BE2C (cell line): ENCODE results near the gene YBEY. TPM values are rescaled to one million over a fixed set of nuclear protein-coding genes. Genes with fewer than 3 reads are reported as not detected.
"Not testable (repeated sequence)": the region's sequence is repeated elsewhere in the genome, so short reads cannot be mapped to it uniquely, and the experiment has no call there.

Source experiments
- DNase-seq: peaks from one replicate; pipeline ENCODE4 v3.0.0-alpha.2; 2020
- H3K27me3 ChIP-seq: fragments of 250-450 bp; sonication (Bioruptor Pico); 2 replicates; pipeline ENCODE4 v1.5.1; 2020; ENCODE audit warnings: mild to moderate bottlenecking
- H3K36me3 ChIP-seq: fragments of 250-450 bp; sonication (Bioruptor Pico); 2 replicates; pipeline ENCODE4 v1.5.1; 2020; ENCODE audit warnings: mild to moderate bottlenecking
- H3K4me1 ChIP-seq: fragments of 250-450 bp; sonication (Bioruptor Pico); 2 replicates; pipeline ENCODE4 v1.5.1; 2020
- H3K4me3 ChIP-seq: 2 replicates; pipeline ENCODE4 v1.5.1; 2011; ENCODE audit warnings: low read depth, low read length
- H3K9me3 ChIP-seq: fragments of 250-450 bp; sonication (Bioruptor Pico); 2 replicates; pipeline ENCODE4 v1.5.1; 2020
- polyA plus RNA-seq: library from polyadenylated mRNA; unstranded; fragments of >200 nt; gene quantifications from one replicate; pipeline ENCODE4 v1.2.1, GENCODE V29; 2012; ENCODE audit warnings: low read depth, missing spikeins; ENCODE audit not compliant: insufficient read length, insufficient read depth
- TF ChIP-seq, protein P1 (sequence below): IDR thresholded peaks from 2 replicates; pipeline ENCODE4 v1.5.1; 2012; ENCODE audit warnings: mild to moderate bottlenecking, low read depth, low read length

Gene YBEY, protein sequence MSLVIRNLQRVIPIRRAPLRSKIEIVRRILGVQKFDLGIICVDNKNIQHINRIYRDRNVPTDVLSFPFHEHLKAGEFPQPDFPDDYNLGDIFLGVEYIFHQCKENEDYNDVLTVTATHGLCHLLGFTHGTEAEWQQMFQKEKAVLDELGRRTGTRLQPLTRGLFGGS
- 8.3 TPM for polyA plus RNA-seq

DNA sequence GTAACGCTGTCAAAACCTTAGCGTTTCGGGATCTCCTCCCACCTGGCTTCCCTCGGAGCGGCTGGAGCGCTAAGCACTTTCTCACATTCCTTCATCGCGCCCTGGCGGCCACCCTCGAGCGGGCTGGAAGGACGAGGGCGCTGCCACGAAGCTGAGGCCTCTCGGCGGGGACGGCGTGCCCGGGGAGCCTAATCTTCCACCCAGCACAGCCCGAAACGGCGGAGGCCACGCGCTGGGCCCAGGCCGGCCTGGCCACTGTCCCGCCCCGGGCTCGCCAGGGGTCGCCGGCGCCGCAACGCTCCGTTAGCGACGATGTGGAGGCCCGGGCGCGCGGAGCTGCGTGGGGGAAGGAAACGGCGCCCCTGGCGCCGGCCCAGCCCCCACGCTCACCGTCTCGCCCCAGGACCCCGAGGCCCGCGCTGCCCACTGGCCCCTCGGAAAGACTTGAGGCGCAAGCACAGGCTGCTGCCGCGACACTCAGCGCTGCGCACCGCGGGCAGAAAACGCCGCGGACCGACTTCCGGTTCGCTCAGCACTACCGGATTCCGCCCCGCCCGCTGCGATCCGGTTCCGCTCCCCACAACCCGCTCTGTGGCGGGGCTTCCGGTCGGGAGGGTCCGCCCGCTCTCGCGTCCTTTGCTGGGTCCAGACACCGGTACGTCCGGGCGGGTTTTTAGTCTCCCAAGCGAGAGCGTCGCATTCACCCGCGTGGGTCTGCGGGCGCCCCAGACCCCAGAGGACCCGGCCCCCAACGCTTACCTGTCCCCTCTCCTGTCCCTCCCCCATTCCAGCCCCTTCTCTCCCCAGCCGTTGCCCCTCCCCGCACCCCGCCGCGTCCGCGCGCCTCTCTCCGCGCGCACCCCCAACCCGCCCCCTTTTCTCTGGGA lies at the start of gene YBEY:
Gene YBEY (plus strand): TSS at position 582 of the 887 bp plus-strand sequence. CDS start 572 bp downstream, outside the sequence.
- Histone ChIP-seq H3K9me3 (no peaks in the 10 kb centered on the region), H3K4me3 (peak within 1 kb of the TSS; percentile 83), H3K27me3 (no peaks in the 10 kb centered on the region), H3K36me3 (peaks cover 28% of the 10 kb centered on the region), H3K4me1 (peaks cover 8% of the 10 kb centered on the region)
- TF ChIP-seq, protein P1, sequence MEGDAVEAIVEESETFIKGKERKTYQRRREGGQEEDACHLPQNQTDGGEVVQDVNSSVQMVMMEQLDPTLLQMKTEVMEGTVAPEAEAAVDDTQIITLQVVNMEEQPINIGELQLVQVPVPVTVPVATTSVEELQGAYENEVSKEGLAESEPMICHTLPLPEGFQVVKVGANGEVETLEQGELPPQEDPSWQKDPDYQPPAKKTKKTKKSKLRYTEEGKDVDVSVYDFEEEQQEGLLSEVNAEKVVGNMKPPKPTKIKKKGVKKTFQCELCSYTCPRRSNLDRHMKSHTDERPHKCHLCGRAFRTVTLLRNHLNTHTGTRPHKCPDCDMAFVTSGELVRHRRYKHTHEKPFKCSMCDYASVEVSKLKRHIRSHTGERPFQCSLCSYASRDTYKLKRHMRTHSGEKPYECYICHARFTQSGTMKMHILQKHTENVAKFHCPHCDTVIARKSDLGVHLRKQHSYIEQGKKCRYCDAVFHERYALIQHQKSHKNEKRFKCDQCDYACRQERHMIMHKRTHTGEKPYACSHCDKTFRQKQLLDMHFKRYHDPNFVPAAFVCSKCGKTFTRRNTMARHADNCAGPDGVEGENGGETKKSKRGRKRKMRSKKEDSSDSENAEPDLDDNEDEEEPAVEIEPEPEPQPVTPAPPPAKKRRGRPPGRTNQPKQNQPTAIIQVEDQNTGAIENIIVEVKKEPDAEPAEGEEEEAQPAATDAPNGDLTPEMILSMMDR = peak; percentile 29; the same call in 1 of the 2 replicates
- DNase-seq = peak; percentile 94

DNA sequence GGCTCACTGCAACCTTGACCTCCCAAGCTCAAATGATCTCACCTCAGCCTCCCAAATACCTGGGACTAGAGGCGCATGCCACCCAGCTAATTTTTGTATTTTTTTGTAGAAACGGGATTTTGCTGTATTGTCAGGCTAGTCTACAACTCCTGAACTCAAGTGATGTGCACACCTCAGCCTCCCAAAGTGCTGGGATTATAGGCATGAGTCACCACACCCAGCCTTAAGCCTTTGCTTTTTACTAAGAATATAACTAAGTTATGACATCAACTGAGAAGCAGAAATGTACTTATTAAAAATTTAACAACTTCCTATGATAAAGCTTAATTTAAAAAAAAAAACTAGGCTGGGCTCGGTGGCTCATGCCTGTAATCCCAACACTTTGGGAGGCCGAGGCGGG lies 48.7 kb upstream of the YBEY start:
- no peak overlapping the region for H3K4me3 ChIP-seq
- no peaks in the 10 kb centered on the region for H3K27me3 ChIP-seq
- DNase-seq = no peak
- peaks cover 80% of the 10 kb centered on the region for H3K36me3 ChIP-seq
- H3K4me1 ChIP-seq = no peaks in the 10 kb centered on the region
- TF ChIP-seq, protein P1 = no peak
- H3K9me3 ChIP-seq = no peaks in the 10 kb centered on the region

DNA sequence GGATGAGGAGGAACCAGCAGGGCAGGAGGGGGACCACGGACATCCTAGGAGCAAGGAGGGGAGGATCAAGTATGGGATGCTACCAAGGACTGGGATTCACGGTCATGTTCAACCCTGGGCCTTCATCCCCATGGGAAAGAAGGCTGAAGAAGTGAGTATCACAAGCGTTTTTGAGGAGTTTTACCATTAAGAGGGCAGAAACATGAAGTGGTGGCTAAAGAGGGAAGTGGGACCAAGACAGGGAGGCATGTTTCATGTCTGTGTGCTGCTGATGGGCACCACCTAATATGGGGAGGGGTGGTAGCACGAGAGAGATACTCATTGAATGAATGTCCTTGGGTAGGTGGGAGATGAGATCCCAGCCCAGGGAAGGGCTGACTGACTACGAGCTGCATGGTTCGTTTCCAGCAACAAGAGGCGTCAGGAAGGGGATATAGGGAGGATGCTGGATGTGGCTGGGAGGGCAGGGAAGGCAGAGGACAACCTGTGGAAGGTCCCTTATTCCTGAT lies 46.3 kb upstream of the YBEY start:
- Histone ChIP-seq H3K4me1 (peaks cover 6% of the 10 kb centered on the region), H3K27me3 (no peaks in the 10 kb centered on the region), H3K9me3 (no peaks in the 10 kb centered on the region), H3K4me3 (no peak overlapping the region), H3K36me3 (peaks cover 81% of the 10 kb centered on the region)
- DNase-seq = no peak
- TF ChIP-seq, protein P1 = no peak

DNA sequence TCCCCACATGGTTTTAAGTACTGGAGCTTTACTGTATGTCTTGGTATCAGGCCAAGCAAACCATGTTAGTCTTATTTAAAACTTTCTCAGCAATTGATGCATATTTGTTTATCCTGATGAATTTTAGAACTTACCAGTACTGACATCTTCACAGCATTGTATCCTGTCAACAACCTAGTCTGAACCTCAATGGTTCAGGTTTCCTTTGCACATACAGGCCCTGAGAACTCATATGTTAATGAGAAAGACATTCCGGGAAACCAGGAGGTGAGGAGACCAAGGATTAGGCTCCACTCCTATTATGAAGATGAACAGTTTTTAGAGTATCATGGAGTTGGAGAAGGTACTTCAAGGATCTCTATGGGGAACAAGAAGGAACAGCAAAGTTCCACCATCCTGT lies 44.6 kb upstream of the YBEY start:
- DNase-seq, H3K4me1 ChIP-seq, H3K9me3 ChIP-seq, H3K4me3 ChIP-seq, H3K27me3 ChIP-seq: not testable (repeated sequence)
- peaks cover 81% of the 10 kb centered on the region for H3K36me3 ChIP-seq

DNA sequence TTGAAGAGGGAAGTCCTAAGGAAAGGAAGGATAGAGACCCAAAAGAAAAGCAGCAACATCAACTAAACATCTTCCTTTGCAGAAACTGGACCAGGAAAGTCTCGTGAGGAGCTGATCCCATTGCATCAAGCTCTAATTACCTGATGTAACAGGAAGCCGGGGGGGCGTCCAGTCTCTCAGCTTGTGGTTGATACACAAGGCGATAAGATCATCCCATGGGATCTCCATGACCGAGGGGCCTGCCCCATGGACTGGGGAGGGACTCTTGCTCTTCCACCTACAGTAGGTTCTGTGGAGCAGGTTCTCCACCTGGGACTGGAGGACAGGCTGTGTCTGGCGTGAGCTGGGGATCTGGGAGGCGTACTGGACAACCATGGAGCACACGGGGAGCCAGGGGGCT lies 42.8 kb upstream of the YBEY start:
- Histone ChIP-seq H3K9me3 (no peaks in the 10 kb centered on the region), H3K27me3 (no peaks in the 10 kb centered on the region), H3K4me1 (peaks cover 6% of the 10 kb centered on the region), H3K36me3 (peaks cover 92% of the 10 kb centered on the region), H3K4me3 (no peak overlapping the region)
- TF ChIP-seq, protein P1 = no peak
- DNase-seq = no peak

DNA sequence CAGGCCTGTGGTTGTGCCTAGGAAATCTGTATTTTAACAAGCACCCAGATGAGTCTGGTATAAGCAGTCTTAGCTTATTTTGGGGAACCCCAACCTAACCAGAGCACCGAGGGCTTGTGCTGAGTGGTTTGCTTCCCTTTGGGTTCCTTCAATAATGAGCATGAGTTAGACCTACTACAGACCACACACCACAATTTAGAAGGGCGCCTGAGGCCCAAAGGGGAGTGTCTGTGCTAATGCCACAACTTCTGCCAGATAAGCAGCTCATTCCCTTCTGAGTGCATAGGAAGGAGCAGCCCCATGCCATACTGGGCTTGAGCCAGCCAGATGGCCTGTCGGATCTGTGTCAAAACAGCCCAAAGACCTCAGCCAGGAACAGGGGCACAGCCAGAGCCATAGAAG lies 42.2 kb upstream of the YBEY start:
- Histone ChIP-seq H3K36me3 (peaks cover 92% of the 10 kb centered on the region), H3K9me3 (no peaks in the 10 kb centered on the region), H3K4me1 (peaks cover 6% of the 10 kb centered on the region), H3K27me3 (no peaks in the 10 kb centered on the region), H3K4me3 (no peak overlapping the region)
- TF ChIP-seq, protein P1 = no peak
- no peak for DNase-seq
